Heart right ventricle (tissue), 16 donors: ENCODE measurements around the gene THY1. TPM values are rescaled to one million over a fixed set of nuclear protein-coding genes. Genes with fewer than 3 reads are reported as not detected.

Experiments
- ATAC-seq, 8 donors: fragments of 200-7000 bp; cut with Tn5 transposase; one replicate each; pipeline ENCODE4 v1.9.1; 2020; ENCODE audit warnings: mild to moderate bottlenecking in 8 of 8, moderate library complexity in 8 of 8, moderate number of reproducible peaks in 1 of 8
- DNase-seq, 2 donors: peaks; one replicate each; pipeline ENCODE4 v3.0.0-alpha.2; 2020
- H3K27ac ChIP-seq, 10 donors: fragments of 200-600 bp; sonication (generic) in 2 of 10; one replicate each; pipeline versions ENCODE4 v1.5.0 to v1.8.0; 2020 to 2022; ENCODE audit warnings: mild to moderate bottlenecking in 3 of 10
- H3K27me3 ChIP-seq, 7 donors: fragments of 200-600 bp; one replicate each; pipeline ENCODE4 v1.8.0; 2021 to 2022; ENCODE audit warnings: mild to moderate bottlenecking in 2 of 7
- H3K36me3 ChIP-seq, 9 donors: fragments of 200-600 bp; sonication (generic) in 1 of 9; one replicate each; pipeline versions ENCODE4 v1.5.0 to v1.8.0; 2020 to 2022; ENCODE audit warnings: mild to moderate bottlenecking in 2 of 9
- H3K4me1 ChIP-seq, 9 donors: fragments of 200-600 bp; sonication (generic) in 1 of 9; one replicate each; pipeline versions ENCODE4 v1.5.0 to v1.8.0; 2020 to 2022; ENCODE audit warnings: mild to moderate bottlenecking in 4 of 9
- H3K4me3 ChIP-seq, 10 donors: fragments of 200-600 bp; sonication (generic) in 2 of 10; one replicate each; pipeline versions ENCODE4 v1.5.0 to v1.8.0; 2020 to 2022; ENCODE audit warnings: mild to moderate bottlenecking in 7 of 10, moderate library complexity in 2 of 10
- H3K9me3 ChIP-seq, 11 donors: fragments of 200-600 bp in 10 of 11; sonication (generic) in 2 of 11; one replicate each; pipeline versions ENCODE4 v1.5.0 to v1.8.0; 2013 to 2022; ENCODE audit warnings: mild to moderate bottlenecking in 2 of 11, control low read depth in 1 of 11, moderate library complexity in 1 of 11
- CTCF ChIP-seq, 9 donors: fragments of 200-600 bp; sonication (generic) in 2 of 9; IDR thresholded peaks; one replicate each; pipeline versions ENCODE4 v1.5.0 to v1.8.0; 2021 to 2022; ENCODE audit warnings: antibody characterized with exemption in 9 of 9, mild to moderate bottlenecking in 5 of 9, moderate library complexity in 1 of 9
- WGBS, 2 donors: extraction: QIAGEN DNeasy Blood & Tissue Kit; methylation state at CpG; one replicate each; pipeline ENCODE4 v1.1.7; 2013; ENCODE audit warnings: inconsistent platforms in 1 of 2; 5-methylcytosine and 5-hydroxymethylcytosine counted together
- intact Hi-C, 10 donors: fragments of 100-400 bp; cut with DNase I; formaldehyde crosslinking; loops; one replicate each; pipeline versions ENCODE4 v1.11.1 to v1.14.2; 2022
- long read RNA-seq, 3 donors: library from polyadenylated mRNA; unstranded; transcript quantifications; one replicate each; pipeline ENCODE4 v2.0.0, GENCODE V29; 2020 to 2021
- polyA plus RNA-seq, 2 donors: library from polyadenylated mRNA; stranded (reverse); fragments of 200-250 nt; gene quantifications; one replicate each; pipeline ENCODE4 v1.2.3, GENCODE V29; 2013
- total RNA-seq, 10 donors: library from RNA; stranded (reverse); fragmentation: NEBNext Ultra II Directional in 3 of 10; extraction: Animal tissue kit (Norgen Biotek cat#: 25700) in 3 of 10; gene quantifications; one replicate each; pipeline versions ENCODE4 v1.2.1 to v1.2.4, GENCODE V29; 2021 to 2023
- donor health status: Arrhythmogenic right ventricular cardiomyopathy.
- donor health status: ischemic (EF 13 %, LVEDD 7.1; RV severe dilation, severe dysfunction).
- donor health status: healthy with polysubstance abuse.
- donor health status: DM: no; HTN: yes; CAD: no.
- donor health status: DM: no; HTN: no; CAD: no.
- donor health status: ischemic (EF 25% LVEDD 6.9; RV normal size, moderate dysfunction).
- donor health status: ischemic (EF 25% LVEDD 5.7; RV mildly dilated, moderate dysfunction).
- donor health status: healthy.
- donor health status: DM: yes; HTN: yes; CAD: no.
- donor health status: Ischemic cardiomyopathy.
- donor health status: ischemic (EF 35%, LVEDD 5.7; RV mildly dilated, moderate dysfunction).
- donor health status: nonischemic (EF 11% LVEDD 7.7; RV severe dilation, severe dysfunction).
- donor health status: DM: yes; HTN: yes; CAD: no.
- donor health status: PGD.
- donor health status: ischemic (EF 29% LVEDD 5.4; RV normal size, mild dysfunction).
- donor health status: nonischemic (EF 23%, LVEDD 6.1; RV moderate dilation, normal function).

Gene THY1
- total RNA-seq (10 to 100 TPM in 2 of 10 donors, 1 to 10 TPM in 6, under 1 TPM in 2; 0.61 to 26.6 (median 5.0) TPM), polyA plus RNA-seq (10 to 100 TPM in 1 of 2 donors, under 1 TPM in 1; 0.95 to 18.1 TPM)
- long read RNA-seq, donor 1, transcript THY1-201 (4 exons, 3,556 nt): major isoform, 5 of 5 reads
- long read RNA-seq, donor 1, partial matches to known transcripts: 0 of 5 reads
- long read RNA-seq, donor 1, other reads (novel, unspliced or antisense): 0 of 5 reads
- long read RNA-seq, donor 2, partial matches to known transcripts: 0 of 6 reads
- long read RNA-seq, donor 2, other reads (novel, unspliced or antisense): 3 of 6 reads
- long read RNA-seq, donor 3, transcript THY1-201 (4 exons, 3,556 nt): major isoform, 5 of 5 reads
- long read RNA-seq, donor 3, partial matches to known transcripts: 0 of 5 reads
- long read RNA-seq, donor 3, other reads (novel, unspliced or antisense): 0 of 5 reads

GRCh38 chr11:119422809-119423508 is at the start of gene THY1:
Gene THY1, minus strand, starts transcription at chr11:119423172. Its CDS starts 2,267 bp downstream, at chr11:119420905.
- no peak for TF ChIP-seq CTCF (IDR thresholded peaks at IDR 0.05)
- 2 to 4% methylated on average over 41 of the region's 41 CpGs for WGBS, 2 donors
- DNase-seq (no peak), ATAC-seq (peak in 6 of 8 donors; percentile 27 to 71 (median 44))
- intact Hi-C loops: loop anchor here in 1 of 10 donors (5.0 kb wide), 1 partner anchor 49 kb away; no protein-coding TSS in a partner anchor
- H3K9me3 ChIP-seq: no peaks in the 10 kb centered on the region
- H3K4me1 ChIP-seq: peaks cover 7 to 33% (median 18%) of the 10 kb centered on the region in 9 donors
- H3K36me3 ChIP-seq: peaks cover 0 to 4% (median 0%) of the 10 kb centered on the region in 9 donors
- H3K27me3 ChIP-seq: peaks cover 0 to 54% (median 48%) of the 10 kb centered on the region in 7 donors
- H3K27ac ChIP-seq: peak within 1 kb of the TSS in 6 of 10 donors; percentile 22 to 75 (median 55)
- H3K4me3 ChIP-seq: peak within 1 kb of the TSS; percentile 4 to 64 (median 60)

- Histone ChIP-seq H3K27ac (no peak overlapping the region), H3K9me3 (peaks cover 0 to 12% (median 4%) of the 10 kb centered on the region in 11 donors), H3K36me3 (no peaks in the 10 kb centered on the region), H3K4me1 (peaks cover 0 to 5% (median 0%) of the 10 kb centered on the region in 9 donors), H3K4me3 (no peak overlapping the region), H3K27me3 (no peaks in the 10 kb centered on the region)
- no peak for TF ChIP-seq CTCF (IDR thresholded peaks at IDR 0.05)
- DNase-seq: no peak
- WGBS, 2 donors: 83 to 84% methylated on average over 10 of the region's 10 CpGs
- ATAC-seq: no peak
- intact Hi-C loops: loop anchor here in 9 of 10 donors (5.0 to 10.0 kb wide), 7 partner anchors 50 to 128 kb away; partner anchors contain the start of genes USP2 (in 5 of the 9), C1QTNF5 (in 1 of the 9), MFRP (in 1 of the 9) and THY1 (in 1 of the 9)
Observed at GRCh38 chr11:119472186-119472855, 49.3 kb upstream of the THY1 start.

- Histone ChIP-seq H3K27me3 (no peaks in the 10 kb centered on the region), H3K27ac (peak overlapping the region in 1 of 10 donors; percentile 50), H3K36me3 (no peaks in the 10 kb centered on the region), H3K9me3 (peaks cover 0 to 22% (median 4%) of the 10 kb centered on the region in 11 donors), H3K4me1 (peaks cover 0 to 5% (median 0%) of the 10 kb centered on the region in 9 donors), H3K4me3 (no peak overlapping the region)
- ATAC-seq (no peak), DNase-seq (no peak)
- intact Hi-C loops: loop anchor here in 9 of 10 donors (5.0 to 10.0 kb wide), 7 partner anchors 49 to 127 kb away; partner anchors contain the start of genes USP2 (in 5 of the 9), C1QTNF5 (in 1 of the 9), MFRP (in 1 of the 9) and THY1 (in 1 of the 9)
- no peak for TF ChIP-seq CTCF (IDR thresholded peaks at IDR 0.05)
- WGBS, 2 donors: 88% methylated on average over 8 of the region's 8 CpGs
Observed at GRCh38 chr11:119471329-119471728, 48.4 kb upstream of the THY1 start.
